B cell (primary cell): ENCODE data around the gene CCNA2.

Experiments used
- CTCF ChIP-seq: fragments of 200-600 bp; IDR thresholded peaks from one replicate; pipeline ENCODE4 v1.8.0; 2022; ENCODE audit warnings: antibody characterized with exemption, mild to moderate bottlenecking
- EZH2 ChIP-seq: IDR thresholded peaks from 2 replicates; pipeline ENCODE4 v1.6.1; 2012; ENCODE audit warnings: borderline replicate concordance, low read depth, mild to moderate bottlenecking, moderate library complexity, low read length; ENCODE audit not compliant: insufficient read depth, poor library complexity, severe bottlenecking

- no peak for TF ChIP-seq CTCF
- TF ChIP-seq EZH2, result no peak
Measured at GRCh38 chr4:121771869-121772268, 51.8 kb downstream of the CCNA2 start.
